Renal cortex interstitium (tissue), 11 donors: Measurements from ENCODE around the gene LUC7L3. TPM values are rescaled to one million over a fixed set of nuclear protein-coding genes. Genes with fewer than 3 reads are reported as not detected.
"Not testable (repeated sequence)": the region's sequence is repeated elsewhere in the genome, so short reads cannot be mapped to it uniquely, and the experiment has no call there.

ENCODE experiments used
- DNase-seq, 11 donors: peaks; one replicate each; pipeline ENCODE4 v3.0.0-alpha.2; 2013; ENCODE audit warnings: low read depth in 9 of 11, low spot score in 4 of 11; ENCODE audit errors: extremely low read depth in 1 of 11
- polyA plus RNA-seq, 3 donors: library from polyadenylated mRNA; unstranded; fragments of 120-200 nt; gene quantifications; one replicate each; pipeline ENCODE4 v1.2.1, GENCODE V29; 2013; ENCODE audit not compliant: insufficient read length in 3 of 3

Gene LUC7L3
- polyA plus RNA-seq, 3 donors: 519 to 747 (median 689) TPM

- DNase-seq: no peak
Measured at GRCh38 chr17:50798424-50799288, 79.3 kb downstream of the LUC7L3 start.

- DNase-seq: no peak
Measured at GRCh38 chr17:50799582-50799981, 80.2 kb downstream of the LUC7L3 start.

DNA sequence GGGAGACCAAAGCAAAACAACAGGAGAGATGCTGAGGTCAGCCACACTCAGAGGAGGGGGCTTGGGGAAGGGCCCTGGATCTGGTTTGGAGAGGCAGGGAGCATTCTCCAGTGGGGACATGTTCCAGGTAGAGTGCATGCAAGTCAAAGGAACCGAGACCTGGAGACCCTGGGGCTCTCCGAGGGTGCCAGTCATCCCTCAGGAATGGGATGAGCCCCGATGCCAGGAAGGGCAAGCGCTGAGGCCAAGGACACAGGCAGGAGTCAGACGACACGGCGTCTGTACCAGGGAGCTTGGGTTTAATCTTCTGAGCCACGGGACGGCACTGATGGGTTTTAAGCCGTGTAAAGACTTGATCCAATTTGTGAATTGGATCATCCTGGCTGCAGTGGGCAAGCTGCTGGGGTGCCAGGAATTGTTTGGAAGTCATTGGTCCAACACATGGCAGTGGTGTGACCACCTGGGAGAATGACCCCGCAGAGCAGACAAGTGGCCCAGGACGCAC is 80.8 kb downstream of the LUC7L3 start:
- DNase-seq: no peak

GRCh38 chr17:50802609-50803571 is 83.5 kb downstream of the LUC7L3 start:
- DNase-seq: no peak

DNA sequence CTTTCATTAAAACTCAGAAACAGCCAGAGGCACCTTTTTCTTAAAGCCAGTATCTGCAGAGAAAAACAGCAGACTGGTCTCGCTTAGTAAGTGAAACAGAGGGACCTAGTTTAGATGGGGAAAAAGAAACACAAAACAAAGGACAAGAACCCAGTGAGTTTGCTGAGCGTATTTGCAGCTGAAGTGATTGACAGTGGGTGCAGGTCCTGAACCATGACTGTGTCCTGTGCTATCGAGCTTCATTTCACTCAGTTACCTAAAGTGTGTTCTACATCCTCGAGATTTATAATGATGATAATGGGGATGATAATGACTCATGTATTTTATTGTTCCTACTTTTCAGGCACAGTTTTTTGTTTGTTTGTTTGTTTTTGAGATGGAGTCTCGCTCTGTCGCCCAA is 84.3 kb downstream of the LUC7L3 start:
- no peak for DNase-seq

DNA sequence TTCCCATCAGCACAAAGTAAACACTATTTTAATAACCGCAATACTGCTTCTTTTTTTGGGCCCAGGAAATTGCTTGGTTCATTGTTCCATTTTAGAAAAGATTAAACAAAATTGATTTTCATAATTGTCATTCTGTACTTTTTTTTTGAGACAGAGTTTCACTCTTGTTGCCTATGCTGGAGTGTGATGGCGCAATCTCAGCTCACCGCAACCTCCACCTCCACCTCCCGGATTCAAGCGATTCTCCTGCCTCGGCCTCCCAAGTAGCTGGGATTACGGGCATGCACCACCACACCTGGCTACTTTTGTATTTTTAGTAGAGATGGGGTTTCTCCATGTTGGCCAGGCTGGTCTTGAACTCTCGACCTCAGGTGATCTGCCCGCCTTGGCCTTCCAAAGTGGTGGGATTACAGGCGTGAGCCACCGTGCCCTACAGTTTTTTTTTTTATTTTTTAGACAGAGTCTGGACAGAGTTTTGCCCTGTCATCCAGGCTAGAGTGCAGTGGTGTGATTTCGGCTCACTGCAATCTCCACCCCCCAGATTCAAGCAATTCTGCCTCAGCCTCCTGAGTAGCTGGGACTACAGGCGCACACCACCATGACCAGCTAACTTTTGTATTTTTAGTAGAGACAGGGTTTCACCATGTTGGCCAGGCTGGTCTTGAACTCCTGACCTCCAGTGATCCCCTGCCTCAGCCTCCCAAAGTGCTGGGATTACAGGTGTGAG is 85.5 kb downstream of the LUC7L3 start:
- not testable (repeated sequence) for DNase-seq

DNA sequence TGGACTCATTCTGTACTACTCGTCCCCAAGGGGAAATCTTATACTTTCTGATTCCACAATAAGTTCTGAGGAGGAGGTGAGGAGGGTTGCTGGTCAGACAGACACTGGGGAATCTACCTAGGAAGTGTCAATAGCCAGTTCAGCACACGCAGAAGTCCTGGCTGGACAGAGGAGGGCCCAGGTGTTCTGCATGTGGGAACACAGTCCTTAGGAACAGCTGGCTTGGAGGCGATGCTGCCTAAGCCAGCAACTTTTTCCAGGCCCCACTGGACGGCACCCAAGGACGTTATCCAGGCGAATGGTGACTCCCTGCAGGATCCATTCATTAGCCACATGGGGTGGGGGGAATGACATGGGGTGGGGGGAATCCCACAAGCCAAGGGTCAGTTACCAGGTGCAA is 86.1 kb downstream of the LUC7L3 start:
- DNase-seq: no peak

Other genes starting within 250 kb of the LUC7L3 start
- gene RSAD1, start 240.7 kb upstream of the LUC7L3 start, polyA plus RNA-seq: 10 to 100 TPM; 46.9 to 62.7 (median 48.7) TPM
- 1 to 10 TPM; 1.4 to 3.3 (median 2.2) TPM for gene MYCBPAP, start 211.2 kb upstream of the LUC7L3 start, polyA plus RNA-seq
- gene EPN3, start 186.9 kb upstream of the LUC7L3 start, polyA plus RNA-seq: 10 to 100 TPM in 2 of 3 donors, 1 to 10 TPM in 1; 5.9 to 15.0 (median 13.4) TPM
- 10 to 100 TPM; 49.4 to 69.7 (median 55.5) TPM for gene SPATA20, start 172.4 kb upstream of the LUC7L3 start, polyA plus RNA-seq
- 1 to 10 TPM; 6.9 to 8.7 (median 8.3) TPM for gene CACNA1G, start 158.9 kb upstream of the LUC7L3 start, polyA plus RNA-seq
- gene ABCC3, start 84.7 kb upstream of the LUC7L3 start, polyA plus RNA-seq: 10 to 100 TPM; 10.5 to 15.5 (median 12.9) TPM
- gene ANKRD40, start 11.7 kb upstream of the LUC7L3 start, polyA plus RNA-seq: 10 to 100 TPM; 41.5 to 48.9 (median 43.0) TPM
- under 1 TPM; 0.13 to 0.24 (median 0.23) TPM for gene ANKRD40CL, start 47.9 kb downstream of the LUC7L3 start, polyA plus RNA-seq
- 1 to 10 TPM; 1.1 to 1.4 (median 1.3) TPM for gene WFIKKN2, start 116.0 kb downstream of the LUC7L3 start, polyA plus RNA-seq
- 10 to 100 TPM; 34.5 to 36.1 (median 35.4) TPM for gene TOB1, start 146.8 kb downstream of the LUC7L3 start, polyA plus RNA-seq